Measurements from ENCODE around the gene SNRNP48. TPM values are rescaled to one million over a fixed set of nuclear protein-coding genes. Genes with fewer than 3 reads are reported as not detected.

The SNRNP48 gene
- total and polyA plus RNA-seq, 2 donors: 11.0 to 34.4 TPM

DNA sequence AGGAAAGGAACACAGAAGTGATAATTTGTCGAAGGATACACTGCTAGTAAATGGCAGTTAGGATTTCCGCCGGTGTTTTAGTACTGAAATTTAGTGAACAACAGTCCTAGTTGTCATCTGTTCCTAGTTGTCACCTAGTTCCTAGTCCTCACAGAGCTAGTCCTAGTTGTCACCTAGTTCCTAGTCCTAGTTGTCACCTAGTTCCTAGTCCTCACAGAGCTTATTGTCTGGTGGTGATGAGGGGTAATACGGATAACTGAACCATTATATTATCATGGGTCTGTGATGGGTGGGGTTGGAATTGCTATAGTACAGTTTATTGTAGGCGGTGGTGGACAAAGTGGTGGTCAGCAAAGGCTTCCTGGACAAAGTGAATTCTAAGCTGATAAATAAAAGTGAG lies 1.8 kb downstream of the SNRNP48 start:
- peaks cover 2% of the 10 kb centered on the region for H3K4me1 ChIP-seq (ENCODE audit: insufficient read depth)
- no peak overlapping the region for H3K27ac ChIP-seq (ENCODE audit: low read depth)
- WGBS: 93% methylated on average over 5 of the region's 5 CpGs
- H3K4me3 ChIP-seq (ENCODE audit: low read depth, low read length): no peak overlapping the region
- DNase-seq (ENCODE audit: extremely low spot score): no peak
- peaks cover 5% of the 10 kb centered on the region for H3K36me3 ChIP-seq (ENCODE audit: insufficient read depth)

DNA sequence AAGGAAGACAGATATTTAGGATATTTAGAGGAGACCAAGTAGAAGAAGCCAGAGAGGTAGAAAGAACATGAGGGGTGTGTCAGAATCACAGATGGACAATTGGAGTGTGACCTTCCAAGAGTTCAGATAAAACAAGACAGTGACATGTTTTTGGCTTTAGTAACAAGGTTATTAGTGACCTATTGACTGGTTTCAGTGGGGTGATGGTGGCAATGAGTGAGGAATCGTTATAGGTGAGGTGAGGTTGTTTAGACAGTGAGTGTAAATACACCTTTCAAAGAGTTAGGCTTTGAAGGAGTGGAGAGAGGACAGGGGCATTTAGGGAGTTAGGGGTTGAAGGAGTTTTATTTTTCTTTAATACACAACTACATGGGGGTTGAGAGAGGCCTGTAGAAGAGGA lies 3.2 kb downstream of the SNRNP48 start:
- whole genome bisulfite sequencing: 73% methylated on average over 1 of the region's 1 CpG
- Histone ChIP-seq H3K4me3 (ENCODE audit: low read depth, low read length) (no peak overlapping the region), H3K27ac (ENCODE audit: low read depth) (no peak overlapping the region), H3K4me1 (ENCODE audit: insufficient read depth) (peaks cover 2% of the 10 kb centered on the region), H3K36me3 (ENCODE audit: insufficient read depth) (peaks cover 5% of the 10 kb centered on the region)
- no peak for DNase-seq (ENCODE audit: extremely low spot score)

DNA sequence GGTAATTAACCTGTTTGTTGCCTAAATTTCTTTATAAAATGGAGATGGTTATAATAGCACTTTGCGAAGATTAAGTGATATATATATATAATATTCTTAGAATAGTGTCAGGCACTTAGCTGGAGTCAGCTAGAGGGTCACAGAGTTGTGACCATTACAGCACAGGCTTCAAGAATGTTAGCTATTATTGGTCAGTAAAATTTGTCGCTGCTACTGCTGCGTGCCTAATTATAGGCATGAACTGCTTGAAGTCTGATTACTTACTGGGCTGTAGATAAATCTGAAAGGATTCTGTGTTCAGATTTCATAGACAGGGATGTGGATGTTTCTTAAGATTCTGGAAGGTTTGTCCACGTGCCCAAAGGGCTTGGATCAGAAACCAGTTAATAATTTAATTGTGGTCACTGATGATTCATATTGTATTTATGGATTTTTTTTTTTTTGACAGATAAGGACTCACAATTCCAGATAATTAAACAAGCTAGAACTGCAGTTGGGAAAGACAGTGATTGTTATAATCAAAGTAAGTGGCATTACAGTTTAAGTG lies 4.7 kb downstream of the SNRNP48 start:
- H3K36me3 ChIP-seq (ENCODE audit: insufficient read depth): peaks cover 6% of the 10 kb centered on the region
- H3K4me1 ChIP-seq (ENCODE audit: insufficient read depth): peaks cover 2% of the 10 kb centered on the region

DNA sequence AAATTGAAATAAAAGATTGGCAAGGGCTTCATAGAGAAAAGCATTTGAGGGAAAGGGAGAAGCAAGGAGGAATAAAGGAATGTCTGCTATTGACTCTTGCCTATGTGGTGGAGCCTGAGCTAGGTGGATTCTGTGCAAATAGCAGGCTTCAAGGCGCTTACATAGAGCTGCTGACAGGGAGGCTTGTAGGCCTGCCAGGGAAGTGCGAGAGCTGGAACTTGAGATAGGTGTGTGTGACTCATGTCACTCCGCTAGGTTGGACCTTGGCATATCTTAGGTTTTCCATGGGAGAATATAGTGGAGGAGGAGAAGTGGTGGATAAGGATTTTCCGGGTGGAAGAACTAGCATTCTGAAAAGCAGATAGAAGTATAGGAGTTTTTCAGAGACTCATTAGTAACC lies 14.0 kb downstream of the SNRNP48 start:
- Histone ChIP-seq H3K4me3 (ENCODE audit: low read depth, low read length) (no peak overlapping the region), H3K4me1 (ENCODE audit: insufficient read depth) (no peaks in the 10 kb centered on the region), H3K27ac (ENCODE audit: low read depth) (no peak overlapping the region), H3K36me3 (ENCODE audit: insufficient read depth) (peaks cover 9% of the 10 kb centered on the region)
- WGBS: 83% methylated on average over 4 of the region's 4 CpGs
- DNase-seq (ENCODE audit: extremely low spot score): no peak

More for the DNA sequence above, 4.7 kb downstream of the SNRNP48 start:
- Histone ChIP-seq H3K4me3 (ENCODE audit: low read depth, low read length) (no peak overlapping the region), H3K27ac (ENCODE audit: low read depth) (no peak overlapping the region)
- no peak for DNase-seq (ENCODE audit: extremely low spot score)
- WGBS: 82% methylated on average over 4 of the region's 4 CpGs

DNA sequence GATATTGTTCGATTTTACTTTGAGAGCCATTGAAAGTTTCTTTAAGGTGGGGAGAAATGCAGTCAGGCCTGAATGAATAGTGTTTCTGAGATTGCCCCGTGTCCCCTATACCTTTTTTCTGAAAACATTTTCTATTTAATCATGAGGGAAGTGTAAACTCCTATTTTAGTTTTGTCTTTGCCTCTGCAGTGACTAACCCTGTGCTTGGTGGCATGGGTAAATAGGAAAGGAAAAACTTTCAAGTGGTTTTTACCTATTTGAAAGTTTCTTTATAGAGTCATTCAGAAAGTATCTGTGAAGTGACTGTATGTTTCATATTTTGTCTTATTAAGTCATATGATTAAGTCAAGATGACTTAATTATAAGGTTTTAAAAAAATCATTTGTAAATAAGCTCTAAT lies 14.5 kb downstream of the SNRNP48 start:
- H3K36me3 ChIP-seq (ENCODE audit: insufficient read depth): peaks cover 9% of the 10 kb centered on the region
- 96% methylated on average over 2 of the region's 2 CpGs for WGBS

DNA sequence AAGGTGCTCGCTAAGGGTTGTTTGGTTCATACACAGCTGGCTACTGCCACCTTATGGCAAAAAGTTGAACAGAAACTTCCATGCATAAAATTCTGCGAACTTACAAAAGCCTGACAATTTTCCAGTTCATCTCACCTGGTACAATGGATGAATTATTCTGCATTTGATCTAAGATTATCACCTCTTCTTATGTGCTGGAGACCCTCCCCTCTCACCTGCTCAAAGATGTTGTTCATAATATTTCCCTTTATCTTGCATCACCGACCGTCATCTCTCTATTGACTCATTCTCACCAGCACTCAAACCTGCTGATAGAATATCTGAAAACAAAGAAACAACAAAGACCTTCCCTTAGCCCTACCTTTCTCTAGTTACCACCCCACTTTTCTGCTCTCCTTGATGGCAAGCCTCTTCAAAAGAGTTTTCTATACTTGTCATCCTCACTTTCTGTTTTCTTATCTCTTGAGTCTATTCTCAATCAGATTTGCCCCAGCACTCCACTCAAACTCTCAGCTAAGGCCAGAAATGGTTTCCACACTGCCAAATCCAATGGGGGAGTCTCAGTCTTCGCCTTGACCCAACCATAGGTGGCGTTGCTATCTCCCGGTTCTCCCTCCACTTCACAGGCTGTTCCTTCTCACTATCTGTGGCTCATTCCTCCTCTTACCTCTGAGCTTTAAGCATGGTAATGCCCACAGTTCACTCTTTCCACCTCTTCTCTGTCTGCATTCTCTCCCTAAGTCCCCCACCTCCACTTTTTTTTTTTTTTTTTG lies 25.8 kb downstream of the SNRNP48 start:
- Histone ChIP-seq H3K36me3 (ENCODE audit: insufficient read depth) (no peaks in the 10 kb centered on the region), H3K27ac (ENCODE audit: low read depth) (no peak overlapping the region), H3K4me1 (ENCODE audit: insufficient read depth) (no peaks in the 10 kb centered on the region), H3K4me3 (ENCODE audit: low read depth, low read length) (no peak overlapping the region)
- DNase-seq (ENCODE audit: extremely low spot score): peak; percentile 32
- 27% methylated on average over 7 of the region's 7 CpGs for WGBS

More for the DNA sequence above, 14.5 kb downstream of the SNRNP48 start:
- no peak overlapping the region for H3K27ac ChIP-seq (ENCODE audit: low read depth)
- no peaks in the 10 kb centered on the region for H3K4me1 ChIP-seq (ENCODE audit: insufficient read depth)
- DNase-seq (ENCODE audit: extremely low spot score): no peak
- H3K4me3 ChIP-seq (ENCODE audit: low read depth, low read length): no peak overlapping the region

DNA sequence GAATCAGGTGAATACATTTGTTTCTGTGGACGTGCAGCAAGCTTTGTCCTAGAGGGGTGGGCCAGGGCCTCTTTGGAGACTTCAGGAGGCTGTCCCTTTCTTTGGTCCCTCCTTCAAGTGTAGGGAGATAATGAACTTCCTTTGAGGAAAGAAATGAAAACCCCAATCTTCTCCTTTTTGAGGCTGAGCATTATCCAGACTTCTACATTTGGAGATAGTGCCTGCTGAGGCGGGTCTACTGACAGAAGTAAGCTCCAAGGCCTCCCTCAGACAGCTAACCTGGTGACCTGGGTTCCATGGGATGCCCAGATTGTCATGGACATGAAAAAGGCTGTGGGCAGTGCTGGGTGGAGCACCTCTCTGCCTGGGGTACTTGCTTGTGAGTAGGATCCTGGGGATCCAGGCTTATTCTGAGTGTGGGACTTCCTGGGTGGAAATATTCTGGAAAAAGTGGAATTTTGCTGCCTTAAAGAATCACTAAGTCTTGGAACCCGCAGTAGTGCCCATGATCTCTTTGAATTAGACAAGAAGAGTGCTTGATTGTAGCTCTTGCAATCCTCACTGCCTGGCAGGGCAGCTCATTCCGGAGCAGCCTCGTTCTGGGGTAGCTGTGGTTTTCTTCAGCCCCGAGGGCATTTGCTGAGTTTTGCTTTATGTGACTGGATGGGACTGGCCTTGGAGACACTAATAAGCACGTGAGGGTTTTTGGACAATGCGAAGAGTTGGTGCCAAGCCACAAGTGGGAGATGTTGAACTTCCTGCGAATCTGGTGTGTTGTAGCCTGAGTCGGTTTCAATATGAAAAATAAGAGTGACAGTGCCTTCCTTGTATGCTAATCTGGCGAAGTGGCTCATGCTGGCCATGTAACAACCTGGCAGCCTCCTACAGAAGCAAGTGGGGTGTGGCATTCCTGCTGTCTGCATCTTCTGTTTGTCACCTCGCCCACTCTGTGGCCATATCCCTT lies 28.1 kb downstream of the SNRNP48 start:
- H3K27ac ChIP-seq (ENCODE audit: low read depth): no peak overlapping the region
- 56% methylated on average over 12 of the region's 12 CpGs for WGBS

DNA sequence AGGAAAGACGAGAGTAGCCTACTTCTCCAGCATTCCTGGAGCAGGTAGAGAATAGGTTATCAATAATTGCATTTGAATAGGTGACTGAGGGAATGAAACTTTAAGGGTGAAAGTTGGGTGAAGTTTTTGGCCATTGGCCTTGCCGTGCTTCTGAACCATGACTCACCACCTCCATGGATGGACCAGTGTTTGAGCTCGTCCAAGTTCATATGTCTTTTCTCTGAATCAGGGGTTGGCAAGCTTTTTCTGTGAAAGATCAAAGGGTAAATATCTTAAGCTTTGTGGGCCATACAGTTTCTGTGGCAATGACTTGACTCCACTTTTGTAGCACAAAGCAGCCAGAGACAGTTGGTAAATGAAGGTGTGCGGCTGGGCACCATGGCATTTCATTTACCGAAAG lies 31.8 kb downstream of the SNRNP48 start:
- Histone ChIP-seq H3K4me3 (ENCODE audit: low read depth, low read length) (no peak overlapping the region), H3K27ac (ENCODE audit: low read depth) (no peak overlapping the region), H3K36me3 (ENCODE audit: insufficient read depth) (no peaks in the 10 kb centered on the region), H3K4me1 (ENCODE audit: insufficient read depth) (no peaks in the 10 kb centered on the region)
- WGBS: 92% methylated on average over 5 of the region's 5 CpGs
- DNase-seq (ENCODE audit: extremely low spot score): no peak

More for the DNA sequence above, 28.1 kb downstream of the SNRNP48 start:
- Histone ChIP-seq H3K4me3 (ENCODE audit: low read depth, low read length) (no peak overlapping the region), H3K36me3 (ENCODE audit: insufficient read depth) (no peaks in the 10 kb centered on the region), H3K4me1 (ENCODE audit: insufficient read depth) (no peaks in the 10 kb centered on the region)
- no peak for DNase-seq (ENCODE audit: extremely low spot score)

DNA sequence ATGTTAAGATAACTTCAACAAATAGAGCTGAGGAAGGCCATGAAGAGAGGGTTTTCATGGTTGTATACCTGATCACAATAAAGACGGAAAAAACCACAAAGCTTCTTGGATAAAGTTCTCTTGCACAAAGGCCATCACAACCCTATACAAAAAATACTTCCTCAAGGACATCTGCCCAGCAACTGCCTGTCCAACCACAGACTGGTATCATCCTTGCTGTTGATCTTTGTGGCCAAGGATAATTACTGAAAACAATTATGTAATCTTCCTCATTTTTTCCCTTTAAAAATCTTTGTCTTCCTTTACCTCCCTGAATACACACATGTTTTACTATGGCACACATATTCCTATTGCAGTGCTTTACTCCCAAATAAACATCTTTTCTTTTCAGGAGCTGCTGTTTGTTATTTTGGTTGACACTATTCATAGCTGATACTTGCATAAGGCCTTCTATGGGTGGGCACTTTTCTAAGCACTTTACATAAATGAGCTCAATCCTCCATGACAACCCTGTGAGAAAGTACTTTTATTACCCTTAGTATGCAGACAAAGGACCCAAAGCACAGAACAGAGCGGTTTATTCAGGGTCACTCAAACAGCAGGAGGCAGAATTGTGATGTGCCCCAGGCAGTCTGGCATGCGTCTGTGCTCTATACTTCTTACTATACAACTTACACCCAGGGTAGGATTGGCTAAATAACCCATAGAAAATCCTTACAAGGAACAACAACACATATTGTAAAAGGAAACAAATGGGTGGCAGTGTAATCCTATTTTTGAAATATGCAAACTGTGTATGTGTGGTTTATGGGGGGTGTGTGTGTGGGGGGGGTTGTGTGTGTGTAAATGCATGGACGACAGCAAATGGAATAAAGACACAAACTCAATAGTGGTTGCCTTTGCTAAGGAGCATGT lies 35.1 kb downstream of the SNRNP48 start:
- WGBS: 68% methylated on average over 4 of the region's 4 CpGs
- Histone ChIP-seq H3K4me3 (ENCODE audit: low read depth, low read length) (no peak overlapping the region), H3K27ac (ENCODE audit: low read depth) (no peak overlapping the region), H3K4me1 (ENCODE audit: insufficient read depth) (no peaks in the 10 kb centered on the region), H3K36me3 (ENCODE audit: insufficient read depth) (no peaks in the 10 kb centered on the region)
- DNase-seq (ENCODE audit: extremely low spot score): no peak

DNA sequence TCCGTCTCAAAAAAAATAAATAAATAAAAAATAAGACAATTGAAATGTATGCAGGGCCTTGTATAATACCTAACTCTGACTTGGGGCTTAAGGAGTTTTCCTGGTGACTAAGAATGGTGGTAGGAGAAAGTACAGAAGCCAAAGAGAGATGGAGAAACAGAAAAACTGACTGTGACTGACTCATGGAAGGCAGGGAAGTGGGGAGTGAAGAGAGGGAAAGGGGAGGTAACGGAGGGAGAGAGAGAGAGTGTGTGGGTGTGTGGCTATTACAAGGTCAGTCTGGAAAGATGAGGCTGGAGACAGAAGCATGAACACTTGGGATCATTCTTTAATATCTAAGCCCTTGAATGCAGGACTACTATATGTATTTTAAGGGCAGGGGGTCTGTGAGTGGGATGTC lies 38.5 kb downstream of the SNRNP48 start:
- Histone ChIP-seq H3K36me3 (ENCODE audit: insufficient read depth) (no peaks in the 10 kb centered on the region), H3K27ac (ENCODE audit: low read depth) (no peak overlapping the region), H3K4me1 (ENCODE audit: insufficient read depth) (no peaks in the 10 kb centered on the region), H3K4me3 (ENCODE audit: low read depth, low read length) (no peak overlapping the region)
- no peak for DNase-seq (ENCODE audit: extremely low spot score)
- 67% methylated on average over 2 of the region's 2 CpGs for WGBS

DNA sequence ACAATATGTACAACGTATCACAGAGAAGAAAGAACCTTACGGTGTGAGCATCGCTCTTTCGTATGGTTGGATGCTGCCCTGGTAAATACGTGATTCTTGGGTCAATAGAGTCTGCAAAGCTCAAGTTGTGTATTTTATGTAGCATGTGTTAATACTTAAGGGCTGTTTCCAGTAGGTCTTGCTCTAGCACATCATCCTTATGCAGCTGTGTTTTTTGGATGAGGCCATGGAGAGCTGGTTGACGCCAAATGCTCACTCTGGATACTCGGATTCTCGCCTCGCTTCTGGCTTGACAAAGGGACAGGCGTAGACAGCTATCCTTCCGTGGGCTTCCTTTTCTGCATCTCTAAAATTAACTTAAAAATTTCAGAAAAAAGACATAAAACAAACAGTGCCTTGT lies 38.9 kb downstream of the SNRNP48 start:
- Histone ChIP-seq H3K27ac (ENCODE audit: low read depth) (no peak overlapping the region), H3K4me1 (ENCODE audit: insufficient read depth) (no peaks in the 10 kb centered on the region), H3K36me3 (ENCODE audit: insufficient read depth) (no peaks in the 10 kb centered on the region), H3K4me3 (ENCODE audit: low read depth, low read length) (no peak overlapping the region)
- no peak for DNase-seq (ENCODE audit: extremely low spot score)
- 63% methylated on average over 11 of the region's 11 CpGs for WGBS

DNA sequence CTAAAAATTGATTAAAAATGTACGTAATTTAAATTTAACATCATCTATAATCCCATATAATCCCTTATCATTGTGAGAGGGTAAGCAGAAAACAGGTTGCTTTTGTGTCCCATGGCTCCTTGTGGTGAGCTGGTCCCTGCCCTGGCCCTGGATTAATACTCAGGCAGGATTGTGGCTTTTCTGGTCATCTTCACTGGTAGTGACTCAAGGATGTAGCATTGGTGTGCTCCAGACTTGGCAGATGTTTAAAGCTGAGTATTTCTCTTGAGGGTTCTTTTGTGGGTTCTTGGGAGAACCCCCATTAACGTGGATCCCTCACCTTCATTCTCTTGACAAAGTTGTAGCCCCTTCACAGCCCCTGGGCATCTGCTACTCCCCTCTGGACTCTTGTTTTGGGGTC lies 39.3 kb downstream of the SNRNP48 start:
- 79% methylated on average over 2 of the region's 2 CpGs for WGBS

DNA sequence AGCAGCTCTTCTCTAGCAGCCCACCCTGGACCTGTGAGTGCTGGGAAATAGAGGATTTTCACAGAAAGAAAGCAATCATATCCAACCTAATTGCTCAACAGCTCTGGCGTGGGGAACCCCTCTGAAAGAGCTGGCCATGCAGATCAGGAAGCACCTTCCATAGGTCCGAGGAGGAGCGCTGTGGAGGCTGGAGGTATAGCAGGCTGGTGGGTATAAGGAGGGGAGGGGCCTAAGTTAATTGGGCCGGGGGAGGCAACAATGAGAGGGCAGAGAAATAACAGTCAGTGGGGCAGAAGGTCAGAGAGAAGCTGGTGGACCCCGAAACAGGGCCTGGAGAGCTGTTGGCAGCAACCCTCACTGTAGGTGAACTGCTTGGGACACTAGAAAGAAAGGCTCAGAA lies 40.8 kb downstream of the SNRNP48 start:
- Histone ChIP-seq H3K36me3 (ENCODE audit: insufficient read depth) (no peaks in the 10 kb centered on the region), H3K4me1 (ENCODE audit: insufficient read depth) (no peaks in the 10 kb centered on the region), H3K27ac (ENCODE audit: low read depth) (no peak overlapping the region), H3K4me3 (ENCODE audit: low read depth, low read length) (no peak overlapping the region)
- no peak for DNase-seq (ENCODE audit: extremely low spot score)
- WGBS: 88% methylated on average over 5 of the region's 5 CpGs

More for the DNA sequence above, 39.3 kb downstream of the SNRNP48 start:
- Histone ChIP-seq H3K36me3 (ENCODE audit: insufficient read depth) (no peaks in the 10 kb centered on the region), H3K4me1 (ENCODE audit: insufficient read depth) (no peaks in the 10 kb centered on the region), H3K4me3 (ENCODE audit: low read depth, low read length) (no peak overlapping the region), H3K27ac (ENCODE audit: low read depth) (no peak overlapping the region)
- DNase-seq (ENCODE audit: extremely low spot score): no peak

All from urinary bladder (tissue), 4 donors.